Measurements from ENCODE around the gene TMEM165. TPM values are rescaled to one million over a fixed set of nuclear protein-coding genes. Genes with fewer than 3 reads are reported as not detected.

TMEM165 gene
- total and polyA plus RNA-seq, 9 of the 15 experiments (the other 6 are each of a cell fraction or from before 2014, with no cell fraction given): 21.3 to 145 (median 96.8) TPM

- TF ChIP-seq TEAD1 (CRISPR knock-in tag; IDR thresholded peaks at IDR 0.05) (peak; percentile 84 to 95; a peak in 3 of 4 replicates), TBP (optimal IDR thresholded peaks at IDR 0.05; ENCODE audit: low read depth, low read length) (no peak), FOXJ3 (CRISPR knock-in tag; IDR thresholded peaks at IDR 0.05) (no peak), SMARCA4 (IDR thresholded peaks at IDR 0.05) (peak; percentile 97), ZBTB7A (IDR thresholded peaks at IDR 0.05; ENCODE audit: borderline replicate concordance, control insufficient read depth, low read depth, low read length) (no peak), XRCC4 (IDR thresholded peaks at IDR 0.05; ENCODE audit: extremely low read depth, insufficient read depth, insufficient read length) (no peak), HOMEZ (CRISPR knock-in tag; IDR thresholded peaks at IDR 0.05) (no peak), TRIM28 (IDR thresholded peaks at IDR 0.05) (no peak), MNT (conservative IDR thresholded peaks at IDR 0.05) (peak; percentile 44 to 55; a peak in 2 of 4 replicates), ZNF449 (CRISPR knock-in tag; IDR thresholded peaks at IDR 0.05) (peak; percentile 82; the same call in 1 of the 2 replicates), MITF (IDR thresholded peaks at IDR 0.05) (peak; percentile 41; the same call in 1 of the 2 replicates), PML (IDR thresholded peaks at IDR 0.05; ENCODE audit: low read length) (peak; percentile 98), XRCC5 (IDR thresholded peaks at IDR 0.05; ENCODE audit: low read depth, low read length) (no peak), TAL1 (IDR thresholded peaks at IDR 0.05) (peak; percentile 99), EZH2 (IDR thresholded peaks at IDR 0.05; ENCODE audit: borderline replicate concordance, low read depth, low read length) (no peak), ZKSCAN3 (CRISPR knock-in tag; IDR thresholded peaks at IDR 0.05) (no peak), E2F6 (IDR thresholded peaks at IDR 0.05; ENCODE audit: borderline replicate concordance in 1 of 2, extremely low read depth in 1 of 2, insufficient read depth in 1 of 2, insufficient read length in 1 of 2, low read depth in 1 of 2, low read length in 1 of 2, poor library complexity in 1 of 2, severe bottlenecking in 1 of 2) (no peak), ZHX1 (conservative IDR thresholded peaks at IDR 0.05; ENCODE audit: low read length) (no peak)
These were observed 8.9 kb upstream of the TMEM165 start (continued) for GRCh38 chr4:55386840-55387239.
